ENCODE data around the gene RAPH1.
"Not testable (repeated sequence)": the region's sequence is repeated elsewhere in the genome, so short reads cannot be mapped to it uniquely, and the experiment has no call there.

RAPH1 gene

DNA sequence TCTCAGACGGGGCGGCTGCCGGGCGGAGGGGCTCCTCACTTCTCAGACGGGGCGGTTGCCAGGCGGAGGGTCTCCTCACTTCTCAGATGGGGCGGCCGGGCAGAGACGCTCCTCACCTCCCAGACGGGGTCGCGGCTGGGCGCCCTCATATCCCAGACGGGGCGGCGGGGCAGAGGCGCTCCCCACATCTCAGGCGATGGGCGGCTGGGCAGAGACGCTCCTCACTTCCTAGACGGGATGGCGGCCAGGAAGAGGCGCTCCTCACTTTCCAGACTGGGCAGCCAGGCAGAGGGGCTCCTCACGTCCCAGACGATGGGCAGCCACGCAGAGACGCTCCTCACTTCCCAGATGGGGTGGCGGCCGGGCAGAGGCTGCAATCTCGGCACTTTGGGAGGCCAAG lies 162.4 kb downstream of the RAPH1 start:
- H3K27me3 ChIP-seq (ENCODE audit: control insufficient read depth, insufficient read depth, low read length); H3K4me1 ChIP-seq (ENCODE audit: control insufficient read depth, insufficient read depth, low read length); H3K27ac ChIP-seq (ENCODE audit: low read length); DNase-seq (ENCODE audit: low read depth, low spot score); H3K36me3 ChIP-seq (ENCODE audit: control insufficient read depth, insufficient read depth, low read length); H3K4me3 ChIP-seq (ENCODE audit: low read length); H3K9me3 ChIP-seq (ENCODE audit: control insufficient read depth, insufficient read depth, low read length): not testable (repeated sequence)
- WGBS (ENCODE audit: insufficient coverage, insufficient read length) = no CpG with 5 or more reads among the region's 31 CpGs

DNA sequence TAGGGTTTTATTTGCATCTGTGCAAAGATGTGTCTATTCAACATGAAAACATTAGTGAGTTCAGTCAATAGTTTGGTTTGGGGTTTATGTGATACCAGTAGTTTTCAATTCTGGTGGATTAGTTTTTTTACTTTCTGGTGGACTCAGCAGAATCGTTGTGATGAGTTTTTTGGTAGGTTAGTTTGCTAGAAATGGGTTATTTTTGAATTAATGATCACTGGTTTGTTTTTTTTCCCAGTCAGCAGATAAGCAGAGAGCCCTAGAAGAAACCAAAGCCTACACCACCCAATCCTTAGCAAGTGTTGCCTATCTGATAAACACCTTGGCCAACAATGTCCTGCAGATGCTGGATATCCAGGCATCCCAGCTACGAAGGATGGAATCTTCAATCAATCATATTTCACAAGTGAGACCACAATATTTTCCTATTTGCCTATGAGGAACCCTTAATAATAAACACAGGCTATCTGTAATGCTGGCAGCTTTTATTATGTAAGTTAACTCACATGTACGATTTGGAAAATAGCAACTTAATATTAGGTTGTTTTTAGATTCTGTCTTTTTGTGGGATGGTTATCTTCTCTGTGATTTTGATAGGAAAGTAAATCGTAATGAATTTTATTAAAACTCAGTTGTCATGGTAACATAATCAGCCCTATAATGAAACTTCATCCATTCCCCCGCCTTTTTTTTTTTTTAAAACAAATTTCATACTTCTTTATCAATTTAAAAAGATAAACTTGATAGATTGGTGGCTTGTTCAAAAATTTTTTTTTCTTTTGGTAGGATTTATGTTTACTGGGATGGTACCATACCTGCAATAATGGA lies 168.2 kb downstream of the RAPH1 start:
- Histone ChIP-seq H3K4me3 (ENCODE audit: low read length) (no peak overlapping the region), H3K36me3 (ENCODE audit: control insufficient read depth, insufficient read depth, low read length) (peaks cover 2% of the 10 kb centered on the region; the same call in 1 of the 2 replicates), H3K9me3 (ENCODE audit: control insufficient read depth, insufficient read depth, low read length) (no peaks in the 10 kb centered on the region), H3K4me1 (ENCODE audit: control insufficient read depth, insufficient read depth, low read length) (no peaks in the 10 kb centered on the region), H3K27me3 (ENCODE audit: control insufficient read depth, insufficient read depth, low read length) (no peaks in the 10 kb centered on the region), H3K27ac (ENCODE audit: low read length) (no peak overlapping the region)
- DNase-seq (ENCODE audit: low read depth, low spot score) = no peak
- 100% methylated on average over 3 of the region's 5 CpGs for WGBS (ENCODE audit: insufficient coverage, insufficient read length)

DNA sequence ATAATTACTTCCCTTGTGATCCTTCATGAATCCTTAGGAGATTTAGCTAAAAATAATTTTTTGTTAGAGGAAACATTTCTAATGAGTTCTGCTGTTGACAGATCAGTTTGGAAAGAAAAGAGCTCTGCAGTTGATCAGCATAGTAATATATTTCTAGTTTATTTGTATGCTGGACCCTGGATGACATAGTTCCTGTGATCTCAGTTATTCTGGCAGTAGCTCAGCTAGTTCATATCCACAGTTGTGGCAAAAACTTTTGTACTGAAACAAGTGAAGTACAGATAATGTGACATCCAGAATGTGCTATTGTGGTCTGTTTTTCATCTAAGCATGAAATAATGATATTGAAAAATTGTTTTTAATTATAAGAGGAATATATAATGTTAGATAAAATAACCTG lies 173.2 kb downstream of the RAPH1 start:
- H3K27ac ChIP-seq (ENCODE audit: low read length) = no peak overlapping the region
- peaks cover 2% of the 10 kb centered on the region; the same call in 1 of the 2 replicates for H3K36me3 ChIP-seq (ENCODE audit: control insufficient read depth, insufficient read depth, low read length)
- no peaks in the 10 kb centered on the region for H3K4me1 ChIP-seq (ENCODE audit: control insufficient read depth, insufficient read depth, low read length)
- no peak for DNase-seq (ENCODE audit: low read depth, low spot score)
- no peaks in the 10 kb centered on the region for H3K27me3 ChIP-seq (ENCODE audit: control insufficient read depth, insufficient read depth, low read length)
- no peak overlapping the region for H3K4me3 ChIP-seq (ENCODE audit: low read length)
- no peaks in the 10 kb centered on the region for H3K9me3 ChIP-seq (ENCODE audit: control insufficient read depth, insufficient read depth, low read length)

DNA sequence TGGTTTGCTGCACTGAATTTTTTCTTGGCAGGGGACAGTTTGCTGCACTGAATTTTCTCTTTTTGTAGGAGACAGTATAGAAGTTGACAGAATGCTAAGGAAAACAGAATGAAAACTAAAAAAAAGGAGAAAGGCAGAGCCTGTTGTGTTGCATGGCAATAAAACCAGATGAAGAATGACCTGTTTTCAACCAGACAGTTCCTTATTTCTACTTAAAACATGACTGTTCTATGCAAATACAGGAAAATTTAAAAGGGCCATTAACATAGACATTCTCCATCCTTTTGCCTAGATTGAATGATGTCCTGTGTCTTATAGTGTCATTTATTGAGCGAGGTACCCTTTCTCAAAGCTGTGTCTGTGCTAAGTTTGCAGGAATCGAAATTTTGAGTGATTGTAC lies 173.6 kb downstream of the RAPH1 start:
- WGBS (ENCODE audit: insufficient coverage, insufficient read length) = no CpG with 5 or more reads among the region's 2 CpGs
- H3K27ac ChIP-seq (ENCODE audit: low read length) = no peak overlapping the region
- DNase-seq (ENCODE audit: low read depth, low spot score) = no peak
- H3K4me1 ChIP-seq (ENCODE audit: control insufficient read depth, insufficient read depth, low read length) = no peaks in the 10 kb centered on the region
- H3K9me3 ChIP-seq (ENCODE audit: control insufficient read depth, insufficient read depth, low read length) = no peaks in the 10 kb centered on the region
- no peak overlapping the region for H3K4me3 ChIP-seq (ENCODE audit: low read length)
- H3K27me3 ChIP-seq (ENCODE audit: control insufficient read depth, insufficient read depth, low read length) = no peaks in the 10 kb centered on the region
- H3K36me3 ChIP-seq (ENCODE audit: control insufficient read depth, insufficient read depth, low read length) = no peaks in the 10 kb centered on the region

DNA sequence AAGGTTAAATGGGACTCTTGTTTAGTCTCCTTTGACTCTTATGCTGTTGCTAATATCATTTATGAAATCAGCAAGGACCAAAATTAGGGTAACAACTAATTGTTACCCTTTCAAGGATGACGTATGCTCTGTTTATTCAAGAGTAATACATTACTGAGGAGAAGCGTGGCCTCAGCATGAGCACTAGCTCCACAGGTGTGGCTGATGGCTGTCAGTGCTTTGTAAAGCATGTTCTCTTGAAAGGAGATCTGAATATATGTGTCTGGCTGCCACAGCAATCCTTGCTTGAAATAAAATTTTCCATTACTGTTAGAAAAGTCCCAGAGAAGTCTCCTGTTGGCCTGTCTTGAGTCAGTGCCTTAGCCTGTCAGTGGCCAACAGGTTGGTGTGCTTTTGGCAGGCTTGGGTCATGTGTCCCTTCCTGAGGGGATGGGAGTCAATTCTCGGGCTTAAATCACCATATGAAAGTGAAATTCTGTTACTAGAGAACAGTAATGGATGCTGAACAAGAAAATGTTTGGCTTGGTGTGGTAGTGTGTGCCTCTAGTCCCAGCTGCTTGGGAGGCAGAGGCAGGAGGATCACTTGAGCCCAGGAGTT lies 174.2 kb downstream of the RAPH1 start:
- Histone ChIP-seq H3K27me3 (ENCODE audit: control insufficient read depth, insufficient read depth, low read length) (no peaks in the 10 kb centered on the region), H3K9me3 (ENCODE audit: control insufficient read depth, insufficient read depth, low read length) (no peaks in the 10 kb centered on the region), H3K4me1 (ENCODE audit: control insufficient read depth, insufficient read depth, low read length) (no peaks in the 10 kb centered on the region), H3K36me3 (ENCODE audit: control insufficient read depth, insufficient read depth, low read length) (no peaks in the 10 kb centered on the region), H3K27ac (ENCODE audit: low read length) (no peak overlapping the region), H3K4me3 (ENCODE audit: low read length) (no peak overlapping the region)
- no peak for DNase-seq (ENCODE audit: low read depth, low spot score)
- WGBS (ENCODE audit: insufficient coverage, insufficient read length) = no CpG with 5 or more reads among the region's 3 CpGs

DNA sequence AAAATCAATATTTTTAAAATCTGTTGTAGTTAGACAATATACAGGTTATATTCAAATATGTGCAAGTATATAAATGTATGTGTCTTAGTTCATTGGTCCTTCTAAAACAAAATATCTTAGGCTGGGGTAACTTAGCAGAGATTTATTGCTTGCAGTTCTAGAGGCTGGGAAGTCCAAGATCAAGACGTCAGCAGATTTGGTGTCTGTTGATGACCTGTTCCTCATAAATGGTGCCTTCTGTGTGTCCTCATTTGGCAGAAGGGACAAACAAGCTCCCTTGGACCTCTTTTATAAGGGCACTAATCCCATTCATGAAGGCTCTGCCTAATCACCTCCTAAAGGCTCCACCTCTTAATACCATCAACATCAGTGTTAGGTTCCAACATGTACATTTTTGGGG lies 175.7 kb downstream of the RAPH1 start:
- Histone ChIP-seq H3K36me3 (ENCODE audit: control insufficient read depth, insufficient read depth, low read length) (no peaks in the 10 kb centered on the region), H3K27ac (ENCODE audit: low read length) (no peak overlapping the region), H3K27me3 (ENCODE audit: control insufficient read depth, insufficient read depth, low read length) (no peaks in the 10 kb centered on the region), H3K4me1 (ENCODE audit: control insufficient read depth, insufficient read depth, low read length) (no peaks in the 10 kb centered on the region), H3K4me3 (ENCODE audit: low read length) (no peak overlapping the region), H3K9me3 (ENCODE audit: control insufficient read depth, insufficient read depth, low read length) (no peaks in the 10 kb centered on the region)
- no CpG with 5 or more reads among the region's 1 CpG for WGBS (ENCODE audit: insufficient coverage, insufficient read length)
- DNase-seq (ENCODE audit: low read depth, low spot score) = no peak

DNA sequence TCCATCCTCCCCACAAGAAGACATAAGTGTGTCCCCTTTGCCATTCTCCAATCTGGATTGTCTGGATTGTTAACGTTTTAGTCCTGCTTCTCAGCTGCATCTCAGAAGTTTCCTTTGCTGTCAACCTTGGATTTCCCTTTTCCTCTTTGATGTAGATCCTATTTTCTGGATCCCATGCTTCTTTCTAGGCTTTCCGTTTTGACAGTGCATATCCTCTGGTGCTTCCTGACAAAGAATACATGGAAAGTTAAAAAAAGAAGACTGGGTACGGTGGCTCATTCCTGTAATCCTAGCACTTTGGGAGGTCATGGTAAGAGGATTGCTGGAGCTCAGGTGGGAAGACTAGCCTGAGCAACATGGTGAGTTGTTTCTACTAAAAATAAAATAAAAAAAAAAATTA lies 180.1 kb downstream of the RAPH1 start:
- no CpG with 5 or more reads among the region's 3 CpGs for WGBS (ENCODE audit: insufficient coverage, insufficient read length)
- Histone ChIP-seq H3K4me3 (ENCODE audit: low read length) (no peak overlapping the region), H3K27ac (ENCODE audit: low read length) (no peak overlapping the region), H3K36me3 (ENCODE audit: control insufficient read depth, insufficient read depth, low read length) (no peaks in the 10 kb centered on the region), H3K4me1 (ENCODE audit: control insufficient read depth, insufficient read depth, low read length) (no peaks in the 10 kb centered on the region), H3K27me3 (ENCODE audit: control insufficient read depth, insufficient read depth, low read length) (no peaks in the 10 kb centered on the region), H3K9me3 (ENCODE audit: control insufficient read depth, insufficient read depth, low read length) (no peaks in the 10 kb centered on the region)
- no peak for DNase-seq (ENCODE audit: low read depth, low spot score)

DNA sequence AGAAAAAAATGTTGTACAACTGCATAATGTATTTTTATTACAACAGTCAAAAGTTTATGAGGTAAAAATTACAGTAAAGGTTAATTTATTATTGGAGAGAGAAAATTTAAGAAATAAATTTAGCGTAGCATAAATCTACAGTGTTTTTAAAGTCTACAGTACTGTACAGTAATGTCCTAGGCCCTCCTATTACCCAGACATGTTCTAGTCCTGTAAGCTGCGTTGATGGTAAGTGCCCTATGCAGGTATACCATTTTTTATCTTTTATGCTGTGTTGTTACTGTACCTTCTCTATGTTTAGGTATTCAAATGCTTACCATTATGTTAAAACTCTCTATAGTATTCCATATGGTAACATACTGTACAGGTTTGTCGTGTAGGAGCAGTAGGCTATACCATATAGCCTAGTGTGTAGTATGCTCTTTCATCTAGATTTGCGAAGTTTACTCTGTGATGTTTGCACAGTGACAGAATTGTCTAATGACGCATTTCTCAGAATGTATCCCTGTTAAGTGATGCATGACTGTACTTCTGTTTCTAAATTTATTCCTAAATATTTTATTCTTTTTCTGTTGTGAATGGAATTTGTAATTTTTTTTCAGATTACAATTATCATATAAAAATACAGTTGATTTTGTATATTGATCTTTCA lies 182.4 kb downstream of the RAPH1 start:
- WGBS (ENCODE audit: insufficient coverage, insufficient read length) = 100% methylated on average over 1 of the region's 5 CpGs
- Histone ChIP-seq H3K4me3 (ENCODE audit: low read length) (no peak overlapping the region), H3K9me3 (ENCODE audit: control insufficient read depth, insufficient read depth, low read length) (no peaks in the 10 kb centered on the region), H3K4me1 (ENCODE audit: control insufficient read depth, insufficient read depth, low read length) (no peaks in the 10 kb centered on the region), H3K27me3 (ENCODE audit: control insufficient read depth, insufficient read depth, low read length) (no peaks in the 10 kb centered on the region), H3K27ac (ENCODE audit: low read length) (no peak overlapping the region), H3K36me3 (ENCODE audit: control insufficient read depth, insufficient read depth, low read length) (no peaks in the 10 kb centered on the region)
- no peak for DNase-seq (ENCODE audit: low read depth, low spot score)

DNA sequence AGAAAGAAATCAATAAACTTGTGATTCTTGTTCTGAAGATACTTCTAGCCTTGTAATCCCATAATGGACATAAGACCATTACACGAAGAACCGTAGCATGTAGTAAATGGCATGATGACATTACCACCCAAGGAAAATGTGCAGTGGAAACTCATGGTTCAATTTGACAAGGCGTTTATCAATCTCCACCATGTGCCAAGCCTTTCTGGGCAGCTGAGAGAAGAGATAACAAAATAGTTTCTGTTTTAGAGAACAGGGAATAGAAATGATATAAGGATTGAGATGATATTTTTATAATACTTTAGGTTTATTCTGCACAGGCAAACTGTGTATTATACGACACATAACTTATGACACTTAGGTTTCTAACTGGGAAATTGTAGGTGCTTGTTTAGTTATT lies 187.7 kb downstream of the RAPH1 start:
- WGBS (ENCODE audit: insufficient coverage, insufficient read length) = no CpG with 5 or more reads among the region's 4 CpGs
- Histone ChIP-seq H3K4me1 (ENCODE audit: control insufficient read depth, insufficient read depth, low read length) (no peaks in the 10 kb centered on the region), H3K36me3 (ENCODE audit: control insufficient read depth, insufficient read depth, low read length) (no peaks in the 10 kb centered on the region), H3K27me3 (ENCODE audit: control insufficient read depth, insufficient read depth, low read length) (no peaks in the 10 kb centered on the region), H3K4me3 (ENCODE audit: low read length) (no peak overlapping the region), H3K27ac (ENCODE audit: low read length) (no peak overlapping the region), H3K9me3 (ENCODE audit: control insufficient read depth, insufficient read depth, low read length) (no peaks in the 10 kb centered on the region)
- no peak for DNase-seq (ENCODE audit: low read depth, low spot score)

DNA sequence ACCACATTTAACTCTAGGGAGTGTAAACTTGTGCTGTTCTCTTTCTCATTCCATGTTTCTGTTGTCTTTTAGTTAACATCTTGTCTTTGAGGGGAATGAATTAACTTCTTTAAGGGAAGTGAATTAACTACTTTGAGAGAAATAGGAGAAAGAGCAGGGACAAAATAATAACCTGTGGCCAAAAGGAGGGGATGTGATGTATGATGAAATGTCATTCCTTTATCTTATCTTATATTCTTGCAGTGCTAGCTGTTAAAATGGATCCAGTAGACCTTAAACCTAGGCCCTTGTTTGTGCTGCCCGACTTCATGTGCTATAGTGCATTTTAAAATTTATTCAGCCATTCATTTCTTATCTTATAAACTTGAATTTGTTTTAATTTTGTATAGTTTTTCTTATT lies 188.5 kb downstream of the RAPH1 start:
- Histone ChIP-seq H3K4me1 (ENCODE audit: control insufficient read depth, insufficient read depth, low read length) (no peaks in the 10 kb centered on the region), H3K9me3 (ENCODE audit: control insufficient read depth, insufficient read depth, low read length) (no peaks in the 10 kb centered on the region), H3K4me3 (ENCODE audit: low read length) (no peak overlapping the region), H3K27ac (ENCODE audit: low read length) (no peak overlapping the region), H3K36me3 (ENCODE audit: control insufficient read depth, insufficient read depth, low read length) (no peaks in the 10 kb centered on the region), H3K27me3 (ENCODE audit: control insufficient read depth, insufficient read depth, low read length) (no peaks in the 10 kb centered on the region)
- WGBS (ENCODE audit: insufficient coverage, insufficient read length) = no CpG with 5 or more reads among the region's 1 CpG
- no peak for DNase-seq (ENCODE audit: low read depth, low spot score)
